HEK293 (cell line): ENCODE data around the gene PPP5C.

ENCODE experiments used
- CTCF ChIA-PET: fragments of 350-600 bp; formaldehyde crosslinking; extraction: SDS; loops from one replicate; lab custom pipeline; 2021; ENCODE audit warnings: antibody characterized with exemption; lab: Yijun Ruan, JAX
- POLR2A ChIA-PET: fragments of 300-600 bp; formaldehyde crosslinking; extraction: SDS; loops from one replicate; lab custom pipeline; 2020; ENCODE audit warnings: antibody characterized with exemption, inconsistent platforms; lab: Yijun Ruan, JAX
- H3K27ac ChIP-seq: fragments of 200-500 bp; sonication (Bioruptor generic); 2 replicates; pipeline ENCODE4 v1.5.1; 2014; ENCODE audit warnings: low read depth, low read length, control low read depth, inconsistent platforms; ENCODE audit errors: extremely low read depth
- H3K36me3 ChIP-seq, 2 experiments: fragments of 200-500 bp in 1 of 2; sonication (Bioruptor generic) in 1 of 2; 1 replicate in 1 of 2; 2 replicates in 1 of 2; pipeline ENCODE4 v1.5.1; 2014 to 2017; ENCODE audit warnings: inconsistent platforms in 2 of 2, low read length in 2 of 2; ENCODE audit not compliant: control insufficient read depth in 2 of 2, insufficient read depth in 1 of 2
- H3K4me1 ChIP-seq: fragments of 200-500 bp; sonication (Bioruptor generic); 2 replicates; pipeline ENCODE4 v1.5.1; 2014; ENCODE audit warnings: mild to moderate bottlenecking, low read length, inconsistent platforms; ENCODE audit not compliant: control insufficient read depth, insufficient read depth
- H3K4me3 ChIP-seq: 2 replicates; pipeline ENCODE4 v1.5.1; 2011; ENCODE audit warnings: low read depth, mild to moderate bottlenecking, control low read depth, low read length, moderate library complexity
- H3K9me3 ChIP-seq: fragments of 200-500 bp; sonication (Bioruptor generic); 2 replicates; pipeline ENCODE4 v1.5.1; 2014; ENCODE audit warnings: low read depth, low read length, inconsistent platforms; ENCODE audit not compliant: control insufficient read depth, insufficient read depth
- KLF16 ChIP-seq: fragments of 450-650 bp; formaldehyde crosslinking; IDR thresholded peaks from 2 replicates; pipeline ENCODE4 v1.5.1; 2017; ENCODE audit warnings: missing biosample characterization, missing genetic modification characterization
- KLF8 ChIP-seq: fragments of 450-650 bp; formaldehyde crosslinking; IDR thresholded peaks from 2 replicates; pipeline ENCODE4 v1.5.1; 2016; ENCODE audit warnings: missing biosample characterization, missing genetic modification characterization
- MZF1 ChIP-seq: fragments of 450-650 bp; formaldehyde crosslinking; IDR thresholded peaks from 2 replicates; pipeline ENCODE4 v1.5.1; 2017; ENCODE audit warnings: missing biosample characterization, missing genetic modification characterization, borderline replicate concordance
- ZBTB17 ChIP-seq: fragments of 450-650 bp; formaldehyde crosslinking; IDR thresholded peaks from 2 replicates; pipeline ENCODE4 v1.5.1; 2016; ENCODE audit warnings: missing biosample characterization, missing genetic modification characterization
- ZBTB26 ChIP-seq: fragments of 450-650 bp; formaldehyde crosslinking; optimal IDR thresholded peaks from 2 replicates; pipeline ENCODE3; 2016; ENCODE audit warnings: missing biosample characterization, mild to moderate bottlenecking, missing genetic modification characterization
- ZBTB6 ChIP-seq: fragments of 450-650 bp; formaldehyde crosslinking; IDR thresholded peaks from 2 replicates; pipeline ENCODE4 v1.5.1; 2017; ENCODE audit warnings: missing biosample characterization, missing genetic modification characterization
- ZFP3 ChIP-seq: fragments of 450-650 bp; formaldehyde crosslinking; IDR thresholded peaks from 2 replicates; pipeline ENCODE4 v1.5.1; 2016; ENCODE audit warnings: low read depth, missing biosample characterization, missing genetic modification characterization
- ZNF121 ChIP-seq: fragments of 450-650 bp; formaldehyde crosslinking; IDR thresholded peaks from 2 replicates; pipeline ENCODE4 v1.5.1; 2016; ENCODE audit warnings: missing biosample characterization, missing genetic modification characterization
- ZNF146 ChIP-seq: fragments of 450-650 bp; formaldehyde crosslinking; IDR thresholded peaks from 2 replicates; pipeline ENCODE4 v1.5.1; 2016; ENCODE audit warnings: missing biosample characterization, missing genetic modification characterization
- ZNF394 ChIP-seq: fragments of 450-650 bp; formaldehyde crosslinking; IDR thresholded peaks from 2 replicates; pipeline ENCODE4 v1.5.1; 2016; ENCODE audit warnings: missing biosample characterization, missing genetic modification characterization, mild to moderate bottlenecking, moderate library complexity, borderline replicate concordance
- ZNF416 ChIP-seq: fragments of 450-650 bp; formaldehyde crosslinking; IDR thresholded peaks from 2 replicates; pipeline ENCODE4 v1.5.1; 2016; ENCODE audit warnings: missing biosample characterization, missing genetic modification characterization
- ZNF513 ChIP-seq: fragments of 450-650 bp; IDR thresholded peaks from 2 replicates; pipeline ENCODE4 v1.5.1; 2018; ENCODE audit warnings: missing biosample characterization, missing genetic modification characterization
- ZNF521 ChIP-seq: fragments of 450-650 bp; formaldehyde crosslinking; IDR thresholded peaks from 2 replicates; pipeline ENCODE4 v1.5.1; 2017; ENCODE audit warnings: missing biosample characterization, mild to moderate bottlenecking, missing genetic modification characterization
- ZNF560 ChIP-seq: fragments of 450-650 bp; formaldehyde crosslinking; IDR thresholded peaks from 2 replicates; pipeline ENCODE4 v1.5.1; 2017; ENCODE audit warnings: missing biosample characterization, missing genetic modification characterization, borderline replicate concordance
- ZNF571 ChIP-seq: fragments of 450-650 bp; formaldehyde crosslinking; IDR thresholded peaks from 2 replicates; pipeline ENCODE4 v1.5.0; 2017; ENCODE audit warnings: missing biosample characterization, missing genetic modification characterization
- ZNF629 ChIP-seq: fragments of 450-650 bp; formaldehyde crosslinking; IDR thresholded peaks from 2 replicates; pipeline ENCODE4 v1.5.1; 2017; ENCODE audit warnings: missing biosample characterization, missing genetic modification characterization
- ZNF677 ChIP-seq: fragments of 450-650 bp; IDR thresholded peaks from 2 replicates; pipeline ENCODE4 v1.5.0; 2018; ENCODE audit warnings: missing biosample characterization, mild to moderate bottlenecking, missing genetic modification characterization, moderate library complexity
- ZNF837 ChIP-seq: fragments of 450-650 bp; formaldehyde crosslinking; IDR thresholded peaks from 2 replicates; pipeline ENCODE4 v1.5.1; 2016; ENCODE audit warnings: missing biosample characterization, missing genetic modification characterization
- ZXDB ChIP-seq: fragments of 450-650 bp; formaldehyde crosslinking; IDR thresholded peaks from 2 replicates; pipeline ENCODE4 v1.5.1; 2016; ENCODE audit warnings: missing biosample characterization, missing genetic modification characterization
- TF ChIP-seq, protein P1 (sequence below): fragments of 450-650 bp; formaldehyde crosslinking; IDR thresholded peaks from 2 replicates; pipeline ENCODE4 v1.5.1; 2016; ENCODE audit warnings: missing biosample characterization, missing genetic modification characterization
- TF ChIP-seq, protein P2 (sequence below): fragments of 450-650 bp; formaldehyde crosslinking; IDR thresholded peaks from 2 replicates; pipeline ENCODE4 v1.5.1; 2016; ENCODE audit warnings: missing biosample characterization, missing genetic modification characterization

PPP5C gene

GRCh38 chr19:46381756-46382345 lies 35.0 kb downstream of the PPP5C start:
- Histone ChIP-seq H3K27ac (no peak overlapping the region), H3K36me3 (peaks cover 79 to 91% of the 10 kb centered on the region in 2 experiments), H3K9me3 (no peaks in the 10 kb centered on the region), H3K4me3 (no peak overlapping the region), H3K4me1 (no peaks in the 10 kb centered on the region)
- no peak for TF ChIP-seq ZNF121 (tag by site-specific recombination)
- no peak for TF ChIP-seq KLF8 (tag by site-specific recombination)
- no peak for TF ChIP-seq ZNF394 (tag by site-specific recombination)
- no peak for TF ChIP-seq ZNF521
- no peak for TF ChIP-seq ZBTB26 (tag by site-specific recombination)
- TF ChIP-seq ZNF416 (tag by site-specific recombination): no peak
- no peak for TF ChIP-seq ZNF571 (tag by site-specific recombination)
- TF ChIP-seq ZXDB (tag by site-specific recombination): no peak
- no peak for TF ChIP-seq ZBTB17 (tag by site-specific recombination)
- ChIA-PET POLR2A (no interaction called here), CTCF (interaction anchor here (0.6 to 1.7 kb wide), 6 partner anchors 14 to 303 kb away, joined by 3 to 9 read pairs (median 4); partner anchors contain the start of gene PPP5C)

- POLR2A ChIA-PET: no interaction called here
- Histone ChIP-seq H3K36me3 (peaks cover 69 to 91% of the 10 kb centered on the region in 2 experiments), H3K4me1 (no peaks in the 10 kb centered on the region), H3K4me3 (no peak overlapping the region), H3K9me3 (no peaks in the 10 kb centered on the region), H3K27ac (no peak overlapping the region)
- no peak for TF ChIP-seq ZNF837 (tag by site-specific recombination)
- TF ChIP-seq ZNF629 (tag by site-specific recombination): no peak
- no peak for TF ChIP-seq ZFP3 (tag by site-specific recombination)
- TF ChIP-seq ZBTB6 (tag by site-specific recombination): no peak
- no peak for TF ChIP-seq ZNF146 (tag by site-specific recombination)
- TF ChIP-seq, protein P1, sequence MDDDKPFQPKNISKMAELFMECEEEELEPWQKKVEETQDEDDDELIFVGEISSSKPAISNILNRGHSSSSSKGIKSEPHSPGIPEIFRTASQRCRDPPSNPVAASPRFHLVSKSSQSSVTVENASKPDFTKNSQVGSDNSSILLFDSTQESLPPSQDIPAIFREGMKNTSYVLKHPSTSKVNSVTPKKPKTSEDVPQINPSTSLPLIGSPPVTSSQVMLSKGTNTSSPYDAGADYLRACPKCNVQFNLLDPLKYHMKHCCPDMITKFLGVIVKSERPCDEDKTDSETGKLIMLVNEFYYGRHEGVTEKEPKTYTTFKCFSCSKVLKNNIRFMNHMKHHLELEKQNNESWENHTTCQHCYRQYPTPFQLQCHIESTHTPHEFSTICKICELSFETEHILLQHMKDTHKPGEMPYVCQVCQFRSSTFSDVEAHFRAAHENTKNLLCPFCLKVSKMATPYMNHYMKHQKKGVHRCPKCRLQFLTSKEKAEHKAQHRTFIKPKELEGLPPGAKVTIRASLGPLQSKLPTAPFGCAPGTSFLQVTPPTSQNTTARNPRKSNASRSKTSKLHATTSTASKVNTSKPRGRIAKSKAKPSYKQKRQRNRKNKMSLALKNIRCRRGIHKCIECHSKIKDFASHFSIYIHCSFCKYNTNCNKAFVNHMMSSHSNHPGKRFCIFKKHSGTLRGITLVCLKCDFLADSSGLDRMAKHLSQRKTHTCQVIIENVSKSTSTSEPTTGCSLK: no peak
- no peak for TF ChIP-seq KLF16
- TF ChIP-seq ZNF560 (tag by site-specific recombination): no peak
- TF ChIP-seq, protein P2, sequence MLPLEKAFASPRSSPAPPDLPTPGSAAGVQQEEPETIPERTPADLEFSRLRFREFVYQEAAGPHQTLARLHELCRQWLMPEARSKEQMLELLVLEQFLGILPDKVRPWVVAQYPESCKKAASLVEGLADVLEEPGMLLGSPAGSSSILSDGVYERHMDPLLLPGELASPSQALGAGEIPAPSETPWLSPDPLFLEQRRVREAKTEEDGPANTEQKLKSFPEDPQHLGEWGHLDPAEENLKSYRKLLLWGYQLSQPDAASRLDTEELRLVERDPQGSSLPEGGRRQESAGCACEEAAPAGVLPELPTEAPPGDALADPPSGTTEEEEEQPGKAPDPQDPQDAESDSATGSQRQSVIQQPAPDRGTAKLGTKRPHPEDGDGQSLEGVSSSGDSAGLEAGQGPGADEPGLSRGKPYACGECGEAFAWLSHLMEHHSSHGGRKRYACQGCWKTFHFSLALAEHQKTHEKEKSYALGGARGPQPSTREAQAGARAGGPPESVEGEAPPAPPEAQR (tag by site-specific recombination): no peak
- no peak for TF ChIP-seq ZNF677
- no peak for TF ChIP-seq ZNF513 (tag by site-specific recombination)
- no peak for TF ChIP-seq MZF1 (tag by site-specific recombination)
- CTCF ChIA-PET: interaction anchor here (0.6 to 4.6 kb wide), 3 partner anchors 12 to 103 kb away, joined by 3 to 26 read pairs (median 4); no protein-coding TSS in a partner anchor
Observed at GRCh38 chr19:46383171-46383815, 36.4 kb downstream of the PPP5C start.
